K562 (cell line): Measurements from ENCODE around the gene MTCH2.

Experiments used
- CBFA2T2 ChIP-seq: fragments of 450-650 bp; conservative IDR thresholded peaks from 2 replicates; pipeline ENCODE4 v1.6.1; 2017; ENCODE audit warnings: mild to moderate bottlenecking
- CBX8 ChIP-seq: fragments of 200-600 bp; sonication (generic); IDR thresholded peaks from 2 replicates; pipeline ENCODE4 v1.6.1; 2012; ENCODE audit warnings: borderline replicate concordance, mixed run types, low read depth, mild to moderate bottlenecking, moderate library complexity, mixed read lengths, low read length, control low read depth, inconsistent platforms; ENCODE audit not compliant: poor library complexity, severe bottlenecking; ENCODE audit errors: extremely low read depth
- EHMT2 ChIP-seq: fragments of 450-650 bp; IDR thresholded peaks from 2 replicates; pipeline ENCODE4 v1.6.1; 2018; ENCODE audit warnings: antibody characterized with exemption
- GABPA ChIP-seq: fragments of 200-800 bp; sonication (Bioruptor generic); conservative IDR thresholded peaks from 2 replicates; pipeline ENCODE4 v1.6.1; 2016; ENCODE audit warnings: low read depth, missing genetic modification characterization, missing compliant biosample characterization
- HNRNPK ChIP-seq: fragments of 200-400 bp; formaldehyde crosslinking; IDR thresholded peaks from one replicate; pipeline ENCODE4 v1.6.1; 2018; ENCODE audit warnings: mild to moderate bottlenecking, low read depth, low read length; ENCODE audit not compliant: poor library complexity, severe bottlenecking
- MTA3 ChIP-seq: fragments of 450-650 bp; formaldehyde crosslinking; IDR thresholded peaks from 2 replicates; pipeline ENCODE4 v1.6.1; 2017; ENCODE audit warnings: mild to moderate bottlenecking, borderline replicate concordance
- PHF8 ChIP-seq: fragments of 200-600 bp; sonication (generic); IDR thresholded peaks from 2 replicates; pipeline ENCODE4 v1.6.1; 2012; ENCODE audit warnings: mixed run types, mild to moderate bottlenecking, inconsistent platforms, low read length, moderate library complexity, borderline replicate concordance
- RCOR1 ChIP-seq, 2 experiments: IDR thresholded peaks; 2 replicates each; pipeline ENCODE4 v1.6.1; 2012; ENCODE audit warnings: low read depth in 2 of 2, low read length in 2 of 2, borderline replicate concordance in 1 of 2, improper control_type of control experiment in 1 of 2
- ZNF143 ChIP-seq: sonication (generic); formaldehyde crosslinking; IDR thresholded peaks from 2 replicates; pipeline ENCODE4 v1.9.0; 2022; ENCODE audit warnings: mild to moderate bottlenecking, missing genetic modification reagents
- TF ChIP-seq, protein P1 (sequence below): fragments of 250-450 bp; sonication (Bioruptor Pico); IDR thresholded peaks from 2 replicates; pipeline ENCODE4 v1.4.0; 2020; ENCODE audit warnings: borderline replicate concordance
- TF ChIP-seq, protein P2 (sequence below), 2 experiments: IDR thresholded peaks; 2 replicates each; pipeline ENCODE4 v1.6.1; 2011; ENCODE audit warnings: borderline replicate concordance in 1 of 2, control low read depth in 1 of 2, low read depth in 1 of 2, low read length in 1 of 2, mild to moderate bottlenecking in 1 of 2, mixed read lengths in 1 of 2, moderate library complexity in 1 of 2; ENCODE audit not compliant: insufficient read depth in 1 of 2, insufficient read length in 1 of 2, poor library complexity in 1 of 2, severe bottlenecking in 1 of 2; ENCODE audit errors: extremely low read depth in 1 of 2
- TF ChIP-seq, protein P3 (sequence below), 3 experiments: IDR thresholded peaks in 2 of 3; conservative IDR thresholded peaks in 1 of 3; 2 replicates each; pipeline ENCODE4 v1.5.1; 2011 to 2012; ENCODE audit warnings: low read length in 3 of 3, mild to moderate bottlenecking in 3 of 3, control low read depth in 2 of 3, improper control_type of control experiment in 1 of 3, inconsistent platforms in 1 of 3, low read depth in 1 of 3, mixed read lengths in 1 of 3, moderate library complexity in 1 of 3; ENCODE audit not compliant: insufficient read depth in 2 of 3
- TF ChIP-seq, protein P4 (sequence below): fragments of 450-650 bp; formaldehyde crosslinking; IDR thresholded peaks from 2 replicates; pipeline ENCODE4 v1.4.0; 2020; ENCODE audit warnings: mild to moderate bottlenecking, mixed read lengths

DNA sequence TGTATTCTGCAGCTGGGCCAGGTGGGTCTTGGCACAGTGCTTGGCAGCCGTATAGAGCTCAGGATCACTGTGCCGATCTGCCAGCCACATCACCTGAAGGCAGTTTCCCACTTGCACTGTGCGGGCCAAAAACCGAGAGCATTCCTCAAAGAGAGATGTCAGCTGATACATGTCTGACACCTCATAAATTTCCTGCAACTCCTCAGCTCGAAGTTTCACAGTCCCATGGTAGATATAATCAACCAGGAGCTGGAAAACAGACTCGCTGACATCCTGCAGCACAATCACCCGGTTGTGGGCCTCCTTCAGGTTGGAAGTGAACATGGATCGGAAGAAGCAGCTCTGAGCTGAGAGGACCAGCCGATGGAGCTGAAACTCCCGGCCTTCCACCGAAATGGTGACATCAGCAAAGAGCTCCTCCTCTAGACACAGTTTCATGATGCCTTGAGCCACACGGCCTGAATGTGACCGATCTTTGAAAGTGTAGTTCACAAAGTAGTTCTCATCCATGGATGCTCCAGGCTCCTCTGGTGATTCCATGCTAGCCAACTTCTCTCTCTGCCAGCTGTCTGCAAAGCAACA, 64.8 kb downstream of the MTCH2 start:
- no peak for TF ChIP-seq CBFA2T2
- TF ChIP-seq RCOR1 (IDR thresholded peaks at IDR 0.05; ENCODE audit: borderline replicate concordance in 1 of 2, low read depth in 2 of 2, low read length in 2 of 2): no peak
- TF ChIP-seq ZNF143 (CRISPR knock-in tag): no peak
- no peak for TF ChIP-seq MTA3
- no peak for TF ChIP-seq EHMT2
- TF ChIP-seq, protein P1, sequence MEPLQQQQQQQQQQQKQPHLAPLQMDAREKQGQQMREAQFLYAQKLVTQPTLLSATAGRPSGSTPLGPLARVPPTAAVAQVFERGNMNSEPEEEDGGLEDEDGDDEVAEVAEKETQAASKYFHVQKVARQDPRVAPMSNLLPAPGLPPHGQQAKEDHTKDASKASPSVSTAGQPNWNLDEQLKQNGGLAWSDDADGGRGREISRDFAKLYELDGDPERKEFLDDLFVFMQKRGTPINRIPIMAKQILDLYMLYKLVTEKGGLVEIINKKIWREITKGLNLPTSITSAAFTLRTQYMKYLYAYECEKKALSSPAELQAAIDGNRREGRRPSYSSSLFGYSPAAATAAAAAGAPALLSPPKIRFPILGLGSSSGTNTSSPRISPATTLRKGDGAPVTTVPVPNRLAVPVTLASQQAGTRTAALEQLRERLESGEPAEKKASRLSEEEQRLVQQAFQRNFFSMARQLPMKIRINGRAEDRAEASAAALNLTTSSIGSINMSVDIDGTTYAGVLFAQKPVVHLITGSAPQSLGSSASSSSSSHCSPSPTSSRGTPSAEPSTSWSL (CRISPR knock-in tag): no peak
- TF ChIP-seq CBX8: no peak
- TF ChIP-seq PHF8: no peak
- TF ChIP-seq, protein P2, sequence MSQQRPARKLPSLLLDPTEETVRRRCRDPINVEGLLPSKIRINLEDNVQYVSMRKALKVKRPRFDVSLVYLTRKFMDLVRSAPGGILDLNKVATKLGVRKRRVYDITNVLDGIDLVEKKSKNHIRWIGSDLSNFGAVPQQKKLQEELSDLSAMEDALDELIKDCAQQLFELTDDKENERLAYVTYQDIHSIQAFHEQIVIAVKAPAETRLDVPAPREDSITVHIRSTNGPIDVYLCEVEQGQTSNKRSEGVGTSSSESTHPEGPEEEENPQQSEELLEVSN (IDR thresholded peaks at IDR 0.05; ENCODE audit: borderline replicate concordance in 1 of 2, extremely low read depth in 1 of 2, insufficient read depth in 1 of 2, insufficient read length in 1 of 2, low read depth in 1 of 2, low read length in 1 of 2, poor library complexity in 1 of 2, severe bottlenecking in 1 of 2): no peak
- TF ChIP-seq, protein P3, sequence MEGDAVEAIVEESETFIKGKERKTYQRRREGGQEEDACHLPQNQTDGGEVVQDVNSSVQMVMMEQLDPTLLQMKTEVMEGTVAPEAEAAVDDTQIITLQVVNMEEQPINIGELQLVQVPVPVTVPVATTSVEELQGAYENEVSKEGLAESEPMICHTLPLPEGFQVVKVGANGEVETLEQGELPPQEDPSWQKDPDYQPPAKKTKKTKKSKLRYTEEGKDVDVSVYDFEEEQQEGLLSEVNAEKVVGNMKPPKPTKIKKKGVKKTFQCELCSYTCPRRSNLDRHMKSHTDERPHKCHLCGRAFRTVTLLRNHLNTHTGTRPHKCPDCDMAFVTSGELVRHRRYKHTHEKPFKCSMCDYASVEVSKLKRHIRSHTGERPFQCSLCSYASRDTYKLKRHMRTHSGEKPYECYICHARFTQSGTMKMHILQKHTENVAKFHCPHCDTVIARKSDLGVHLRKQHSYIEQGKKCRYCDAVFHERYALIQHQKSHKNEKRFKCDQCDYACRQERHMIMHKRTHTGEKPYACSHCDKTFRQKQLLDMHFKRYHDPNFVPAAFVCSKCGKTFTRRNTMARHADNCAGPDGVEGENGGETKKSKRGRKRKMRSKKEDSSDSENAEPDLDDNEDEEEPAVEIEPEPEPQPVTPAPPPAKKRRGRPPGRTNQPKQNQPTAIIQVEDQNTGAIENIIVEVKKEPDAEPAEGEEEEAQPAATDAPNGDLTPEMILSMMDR (IDR thresholded peaks at IDR 0.05 in 2 of 3, conservative IDR thresholded peaks at IDR 0.05 in 1 of 3; ENCODE audit: insufficient read depth in 2 of 3, low read depth in 1 of 3, low read length in 3 of 3): no peak
- TF ChIP-seq GABPA (tag): no peak
- TF ChIP-seq HNRNPK: no peak
- TF ChIP-seq, protein P4, sequence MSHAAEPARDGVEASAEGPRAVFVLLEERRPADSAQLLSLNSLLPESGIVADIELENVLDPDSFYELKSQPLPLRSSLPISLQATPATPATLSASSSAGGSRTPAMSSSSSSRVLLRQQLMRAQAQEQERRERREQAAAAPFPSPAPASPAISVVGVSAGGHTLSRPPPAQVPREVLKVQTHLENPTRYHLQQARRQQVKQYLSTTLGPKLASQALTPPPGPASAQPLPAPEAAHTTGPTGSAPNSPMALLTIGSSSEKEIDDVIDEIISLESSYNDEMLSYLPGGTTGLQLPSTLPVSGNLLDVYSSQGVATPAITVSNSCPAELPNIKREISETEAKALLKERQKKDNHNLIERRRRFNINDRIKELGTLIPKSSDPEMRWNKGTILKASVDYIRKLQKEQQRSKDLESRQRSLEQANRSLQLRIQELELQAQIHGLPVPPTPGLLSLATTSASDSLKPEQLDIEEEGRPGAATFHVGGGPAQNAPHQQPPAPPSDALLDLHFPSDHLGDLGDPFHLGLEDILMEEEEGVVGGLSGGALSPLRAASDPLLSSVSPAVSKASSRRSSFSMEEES: no peak
